EL (cell line): Measurements from ENCODE around the gene OR52A5.
"Not testable (repeated sequence)": the region's sequence is repeated elsewhere in the genome, so short reads cannot be mapped to it uniquely, and the experiment has no call there.

Source experiments
- DNase-seq: peaks from one replicate; pipeline ENCODE4 v3.0.0-alpha.2; 2016

OR52A5 gene

GRCh38 chr11:5137996-5138395 is at the start of gene OR52A5:
TSS of gene OR52A5 (minus strand) at chr11:5138356. CDS start at chr11:5132642, 5,714 bp downstream.
- no peak for DNase-seq

- DNase-seq: no peak
These were observed 40.1 kb upstream of the OR52A5 start for GRCh38 chr11:5178046-5178837.

GRCh38 chr11:5174934-5175333 is 36.8 kb upstream of the OR52A5 start:
- DNase-seq: no peak

GRCh38 chr11:5171856-5172255 is 33.7 kb upstream of the OR52A5 start:
- DNase-seq: no peak

- DNase-seq: not testable (repeated sequence)
These were observed 27.7 kb upstream of the OR52A5 start for GRCh38 chr11:5165898-5166297.

GRCh38 chr11:5164807-5165206 is 26.7 kb upstream of the OR52A5 start:
- DNase-seq: not testable (repeated sequence)

- not testable (repeated sequence) for DNase-seq
These were observed 22.9 kb upstream of the OR52A5 start for GRCh38 chr11:5161045-5161444.

GRCh38 chr11:5160217-5160616 is 22.1 kb upstream of the OR52A5 start:
- not testable (repeated sequence) for DNase-seq

GRCh38 chr11:5159806-5160205 is 21.6 kb upstream of the OR52A5 start:
- DNase-seq: no peak

GRCh38 chr11:5154657-5155056 is 16.5 kb upstream of the OR52A5 start, which contains the start of gene OR52A1:
TSS of gene OR52A1 (minus strand) at chr11:5154757. CDS start at chr11:5152369, 2,388 bp downstream.
- no peak for DNase-seq

- no peak for DNase-seq
These were observed 15.6 kb upstream of the OR52A5 start for GRCh38 chr11:5153574-5154431.

- DNase-seq: no peak
These were observed 13.6 kb upstream of the OR52A5 start for GRCh38 chr11:5151713-5152153.

GRCh38 chr11:5144206-5144605 is 6.0 kb upstream of the OR52A5 start:
- not testable (repeated sequence) for DNase-seq

GRCh38 chr11:5137014-5137413 is 1.1 kb downstream of the OR52A5 start:
- no peak for DNase-seq

- no peak for DNase-seq
These were observed 1.9 kb downstream of the OR52A5 start for GRCh38 chr11:5136261-5136660.

GRCh38 chr11:5131584-5132335 is 6.4 kb downstream of the OR52A5 start:
- no peak for DNase-seq

- DNase-seq: peak; percentile 7
These were observed 8.7 kb downstream of the OR52A5 start for GRCh38 chr11:5129457-5129877.

- DNase-seq: no peak
These were observed 13.1 kb downstream of the OR52A5 start for GRCh38 chr11:5124891-5125620.

GRCh38 chr11:5123802-5124521 is 14.2 kb downstream of the OR52A5 start:
- peak; percentile 72 for DNase-seq

- no peak for DNase-seq
These were observed 19.3 kb downstream of the OR52A5 start for GRCh38 chr11:5118893-5119292.

GRCh38 chr11:5117588-5117987 is 20.6 kb downstream of the OR52A5 start:
- DNase-seq: no peak
